ENCODE data around the gene AKAP13.

AKAP13 gene

DNA sequence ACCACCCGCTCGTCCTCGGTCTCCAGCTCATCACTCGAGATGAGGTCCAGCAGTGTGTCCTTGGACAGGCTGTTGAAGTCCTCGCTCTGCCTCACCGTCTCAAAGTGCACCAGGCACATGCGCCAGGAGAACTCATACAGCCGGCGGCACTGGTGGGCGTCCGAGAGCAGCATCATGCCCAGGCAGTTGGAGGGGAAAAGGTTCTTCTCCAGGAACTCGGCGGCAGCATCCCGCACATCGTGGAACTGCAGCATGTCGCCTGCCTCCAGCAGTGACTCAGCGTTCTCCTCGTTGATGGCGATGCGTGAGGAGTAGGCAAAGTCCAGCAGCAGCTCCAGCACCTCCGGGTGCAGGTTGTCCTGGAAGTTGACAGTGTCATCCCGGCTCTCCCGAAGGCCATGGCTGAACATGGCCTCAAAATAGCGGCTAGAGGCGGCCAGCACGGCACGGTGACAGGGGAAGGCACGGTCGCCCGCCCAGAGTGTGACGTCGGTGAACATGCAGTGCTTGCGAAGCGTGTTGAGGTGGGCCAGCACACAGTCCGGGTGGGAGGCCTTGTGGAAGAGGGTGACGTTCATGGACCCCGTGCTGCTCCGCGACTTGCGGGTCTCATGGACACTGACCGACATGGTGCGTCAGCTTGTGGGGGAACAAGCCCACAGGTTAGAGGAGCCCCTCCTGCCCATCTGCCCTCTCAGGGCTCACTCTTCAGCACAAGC is 388.9 kb downstream of the AKAP13 start:
- H3K27ac ChIP-seq: no peak overlapping the region
- H3K4me3 ChIP-seq: no peak overlapping the region

DNA sequence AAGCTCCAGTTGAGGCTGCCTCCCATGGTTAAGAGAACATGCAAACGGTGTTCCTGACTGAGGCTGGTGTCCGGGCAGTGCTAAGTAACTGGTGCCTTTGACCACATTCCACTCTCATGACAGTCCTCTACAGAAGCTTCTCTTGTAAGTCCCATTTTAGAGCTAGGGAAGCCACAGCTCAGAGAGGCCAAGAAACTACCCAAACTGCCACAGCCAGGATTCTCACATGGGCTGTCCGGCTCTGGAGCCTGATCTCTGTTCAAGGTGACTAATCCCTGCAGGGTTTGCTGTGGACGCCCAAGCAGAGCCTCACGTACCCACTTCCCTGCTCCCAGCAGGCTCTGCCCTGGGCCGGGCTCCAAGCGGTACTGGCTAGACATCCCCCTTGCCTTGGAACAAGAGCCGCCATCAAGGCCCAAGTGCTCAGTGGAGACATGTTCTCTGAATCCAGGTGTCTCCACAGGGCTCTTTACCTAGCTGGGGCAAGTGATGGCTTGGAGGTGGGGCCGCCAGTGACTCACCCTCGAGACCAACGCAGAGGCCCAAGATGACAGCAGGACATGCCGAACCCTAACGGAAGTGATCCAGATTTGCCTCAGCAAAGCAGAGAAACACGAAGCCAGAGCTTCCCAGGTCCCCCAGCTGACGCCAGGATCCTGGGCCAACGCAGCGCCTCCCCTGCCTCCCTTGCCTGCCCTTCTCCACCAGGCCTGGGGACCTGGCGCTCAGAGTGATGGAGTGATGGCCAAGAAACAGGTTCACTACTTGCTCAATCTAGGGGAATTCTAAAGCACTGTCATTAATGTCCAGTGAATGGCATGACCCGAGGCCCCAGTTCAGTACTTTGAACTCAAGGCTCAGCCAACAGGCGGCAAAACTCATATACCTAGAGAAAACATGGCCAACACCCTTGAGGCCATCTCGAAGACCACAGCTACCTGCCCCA is 390.0 kb downstream of the AKAP13 start:
- H3K4me3 ChIP-seq: no peak overlapping the region
- H3K27ac ChIP-seq: peak overlapping the region in 6 of 21 experiments; percentile 1 to 65 (median 47)

DNA sequence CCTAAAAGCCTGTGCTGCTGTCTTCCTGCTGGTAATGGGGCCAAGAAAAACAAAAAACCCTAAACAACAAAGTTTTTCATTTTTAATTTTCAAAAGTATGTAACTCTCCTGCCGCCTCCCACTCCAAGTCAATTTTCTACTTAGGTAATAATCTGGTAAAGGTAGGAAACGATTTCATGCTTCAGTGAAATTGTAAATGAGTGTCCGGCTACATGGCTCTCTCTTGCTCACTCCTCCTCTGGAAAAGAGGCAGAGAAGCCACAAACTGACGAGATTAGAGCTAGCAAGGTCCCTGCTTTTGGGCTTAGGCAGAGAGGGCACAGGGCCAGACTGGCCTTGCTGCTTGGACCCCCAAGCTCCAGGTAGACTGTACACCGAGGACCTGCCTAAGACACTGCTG is 390.9 kb downstream of the AKAP13 start:
- peak overlapping the region in 9 of 21 experiments; percentile 2 to 89 (median 44) for H3K27ac ChIP-seq
- H3K4me3 ChIP-seq: no peak overlapping the region

DNA sequence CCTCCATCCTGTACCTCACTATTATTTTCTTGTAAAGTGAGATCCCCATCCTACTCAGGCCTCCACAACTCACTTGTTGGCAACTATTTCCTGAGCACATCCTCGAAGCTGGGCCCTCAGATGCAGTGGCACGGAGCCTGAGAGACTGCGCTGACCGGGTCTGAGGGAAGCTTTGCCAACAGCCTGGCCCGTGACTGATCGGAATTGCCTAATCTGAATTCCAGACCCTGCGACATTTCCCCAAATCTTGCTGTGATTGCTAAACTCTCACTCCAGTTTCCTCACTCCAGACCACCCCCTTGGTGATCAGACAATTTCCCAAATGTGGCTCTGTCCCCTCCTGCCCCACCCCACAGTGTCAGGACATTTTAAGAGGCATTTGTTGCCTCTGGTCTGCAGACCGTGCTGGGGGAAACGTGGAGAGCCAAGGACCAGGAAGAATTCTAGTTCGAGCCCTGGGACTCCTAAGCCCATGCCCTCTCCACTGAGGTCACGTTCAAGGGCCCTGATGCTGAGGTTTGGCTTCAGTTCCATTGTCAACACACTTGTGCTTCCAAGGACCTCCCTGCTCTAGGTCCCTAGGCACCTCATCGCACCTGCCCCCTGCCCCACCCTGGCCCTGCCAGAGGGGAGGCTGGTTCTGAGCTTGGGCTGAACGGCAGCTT is 391.5 kb downstream of the AKAP13 start:
- Histone ChIP-seq H3K27ac (peak overlapping the region in 14 of 21 experiments; percentile 17 to 89 (median 71)), H3K4me3 (no peak overlapping the region)

DNA sequence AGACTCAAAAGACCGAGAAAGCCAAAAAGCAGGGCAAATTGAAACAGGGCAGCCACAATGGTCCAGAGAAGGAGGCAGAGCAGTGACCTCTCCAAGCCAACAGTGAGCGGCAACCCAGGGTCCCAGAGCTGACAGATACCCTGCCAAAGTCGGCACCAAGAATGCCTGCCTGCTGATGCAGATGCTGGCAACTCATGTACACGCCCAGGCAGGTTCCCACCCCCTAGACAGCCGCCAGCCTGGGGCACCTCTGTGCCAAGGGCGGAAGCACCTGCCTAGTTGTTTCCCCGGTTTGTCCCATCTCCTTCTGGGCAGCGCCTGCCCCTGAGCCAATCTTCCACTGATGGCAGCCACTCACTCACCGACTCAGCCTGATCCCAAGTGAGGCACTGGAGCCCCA is 392.3 kb downstream of the AKAP13 start:
- H3K4me3 ChIP-seq: no peak overlapping the region
- H3K27ac ChIP-seq: peak overlapping the region in 13 of 21 experiments; percentile 17 to 89 (median 72)

GRCh38 chr15:85773249-85773648 is 392.8 kb downstream of the AKAP13 start:
- H3K27ac ChIP-seq: peak overlapping the region in 4 of 21 experiments; percentile 80 to 89 (median 86)
- H3K4me3 ChIP-seq: no peak overlapping the region

- no peak overlapping the region for H3K4me3 ChIP-seq
- peak overlapping the region in 1 of 21 experiments; percentile 86 for H3K27ac ChIP-seq
Measured at GRCh38 chr15:85773970-85774369, 393.6 kb downstream of the AKAP13 start.

- no peak overlapping the region for H3K4me3 ChIP-seq
- H3K27ac ChIP-seq: peak overlapping the region in 1 of 21 experiments; percentile 36
Measured at GRCh38 chr15:85777250-85778106, 397.1 kb downstream of the AKAP13 start.

- H3K4me3 ChIP-seq: no peak overlapping the region
- H3K27ac ChIP-seq: peak overlapping the region in 1 of 21 experiments; percentile 14
Measured at GRCh38 chr15:85778107-85778776, 397.8 kb downstream of the AKAP13 start.

GRCh38 chr15:85779249-85779648 is 398.8 kb downstream of the AKAP13 start:
- Histone ChIP-seq H3K27ac (peak overlapping the region in 1 of 21 experiments; percentile 14), H3K4me3 (no peak overlapping the region)

DNA sequence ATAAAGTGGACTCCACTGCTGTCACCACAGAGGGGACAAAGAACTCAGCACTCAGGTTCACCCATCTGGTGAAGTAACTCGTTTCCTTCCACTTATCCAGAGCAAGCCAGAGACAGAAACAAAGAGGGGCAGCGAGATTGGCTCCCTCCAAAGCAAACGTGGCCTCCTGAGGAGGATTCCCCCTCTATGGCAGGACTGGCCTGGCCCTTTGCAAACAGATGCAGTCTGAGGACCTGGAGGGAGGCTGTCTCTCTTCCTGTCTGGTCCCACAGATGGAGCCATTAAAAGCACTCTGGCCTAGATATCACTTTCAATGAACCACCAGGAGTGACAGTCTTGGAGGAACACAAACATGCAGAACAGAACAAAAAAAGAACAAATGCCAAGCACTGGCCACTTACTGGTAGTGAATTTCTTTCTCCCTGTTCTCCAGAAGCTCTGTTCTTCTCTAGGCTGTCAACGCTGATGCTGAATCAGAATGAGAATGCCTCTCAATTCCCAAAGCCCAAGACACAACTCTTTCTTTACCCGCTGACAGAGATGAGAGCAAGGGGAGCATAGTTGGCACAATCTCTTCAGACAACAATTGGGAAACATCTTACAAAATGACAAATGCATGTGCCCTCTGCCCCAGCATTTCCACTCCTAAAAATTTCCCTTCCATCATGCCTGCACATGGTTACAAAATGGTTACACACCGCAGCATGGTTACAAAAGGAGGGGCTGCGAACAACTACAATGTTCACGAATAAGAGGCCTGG is 400.0 kb downstream of the AKAP13 start:
- Histone ChIP-seq H3K4me3 (no peak overlapping the region), H3K27ac (peak overlapping the region in 1 of 21 experiments; percentile 9)

GRCh38 chr15:85781099-85781498 is 400.7 kb downstream of the AKAP13 start:
- Histone ChIP-seq H3K4me3 (no peak overlapping the region), H3K27ac (no peak overlapping the region)

GRCh38 chr15:85782064-85782463 is 401.7 kb downstream of the AKAP13 start:
- H3K4me3 ChIP-seq: no peak overlapping the region
- no peak overlapping the region for H3K27ac ChIP-seq

DNA sequence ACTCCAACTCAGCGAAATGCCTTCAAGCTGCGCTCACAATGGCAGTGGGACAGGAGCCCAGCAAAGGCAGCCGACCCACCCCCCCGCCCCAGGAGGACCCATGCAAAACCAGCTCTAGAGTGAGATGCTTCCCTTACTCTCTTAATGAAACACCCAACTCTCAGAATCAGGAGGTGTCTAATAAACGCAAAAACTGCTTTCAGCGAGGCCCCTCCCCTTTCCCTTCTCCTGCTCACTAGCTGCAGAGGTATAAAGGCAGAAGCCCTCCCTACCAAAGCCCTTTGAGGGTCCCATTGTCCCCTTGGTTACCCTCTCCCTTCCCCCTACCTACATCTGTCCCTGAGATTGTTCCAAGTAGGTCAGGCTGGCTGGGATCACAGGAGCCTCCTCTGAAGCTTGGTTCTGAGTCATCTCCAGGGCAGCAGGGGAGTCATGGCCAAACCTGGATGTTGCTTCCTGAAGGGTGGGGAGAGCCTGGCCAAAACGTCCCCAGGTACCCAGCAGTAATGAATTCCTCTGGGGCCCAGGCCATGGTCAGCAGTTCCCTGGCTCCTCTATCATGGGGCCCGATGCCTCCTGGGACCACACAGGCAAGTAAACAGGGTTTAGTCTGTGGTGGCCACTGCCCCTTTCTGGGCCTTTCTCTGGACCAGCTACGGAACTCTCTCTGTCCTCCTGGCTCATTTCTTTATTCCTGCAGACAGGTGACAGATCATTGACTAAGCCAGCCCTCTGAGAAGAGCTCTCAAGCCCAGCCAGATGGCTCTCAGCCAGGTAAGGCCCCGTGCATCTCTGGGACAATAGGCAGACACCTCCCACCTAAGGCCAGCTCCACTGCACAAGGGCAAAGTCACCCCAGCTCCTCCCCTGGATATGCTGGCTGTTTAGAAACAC is 405.7 kb downstream of the AKAP13 start:
- Histone ChIP-seq H3K27ac (peak overlapping the region in 14 of 21 experiments; percentile 3 to 75 (median 36)), H3K4me3 (no peak overlapping the region)

GRCh38 chr15:85786781-85787114 is 406.3 kb downstream of the AKAP13 start:
- no peak overlapping the region for H3K4me3 ChIP-seq
- H3K27ac ChIP-seq: peak overlapping the region in 7 of 21 experiments; percentile 3 to 75 (median 56)

- Histone ChIP-seq H3K4me3 (no peak overlapping the region), H3K27ac (peak overlapping the region in 6 of 21 experiments; percentile 1 to 54 (median 34))
Measured at GRCh38 chr15:85788771-85789495, 408.5 kb downstream of the AKAP13 start.

All from skin epidermis (tissue), 12 donors.